CD4-positive, alpha-beta T cell treated with Interferon alpha-2 for 1 hour (primary cell): Measurements from ENCODE around the gene TMEM101.
A peak's percentile ranks its signal among the peaks of the same experiment; 100 is the strongest.
"Not testable (repeated sequence)": the region's sequence is repeated elsewhere in the genome, so short reads cannot be mapped to it uniquely, and the experiment has no call there.

Source experiments
- DNase-seq, 2 donors: peaks; one replicate each; pipeline ENCODE4 v3.0.0-alpha.2; 2020 to 2022

The TMEM101 gene

DNA sequence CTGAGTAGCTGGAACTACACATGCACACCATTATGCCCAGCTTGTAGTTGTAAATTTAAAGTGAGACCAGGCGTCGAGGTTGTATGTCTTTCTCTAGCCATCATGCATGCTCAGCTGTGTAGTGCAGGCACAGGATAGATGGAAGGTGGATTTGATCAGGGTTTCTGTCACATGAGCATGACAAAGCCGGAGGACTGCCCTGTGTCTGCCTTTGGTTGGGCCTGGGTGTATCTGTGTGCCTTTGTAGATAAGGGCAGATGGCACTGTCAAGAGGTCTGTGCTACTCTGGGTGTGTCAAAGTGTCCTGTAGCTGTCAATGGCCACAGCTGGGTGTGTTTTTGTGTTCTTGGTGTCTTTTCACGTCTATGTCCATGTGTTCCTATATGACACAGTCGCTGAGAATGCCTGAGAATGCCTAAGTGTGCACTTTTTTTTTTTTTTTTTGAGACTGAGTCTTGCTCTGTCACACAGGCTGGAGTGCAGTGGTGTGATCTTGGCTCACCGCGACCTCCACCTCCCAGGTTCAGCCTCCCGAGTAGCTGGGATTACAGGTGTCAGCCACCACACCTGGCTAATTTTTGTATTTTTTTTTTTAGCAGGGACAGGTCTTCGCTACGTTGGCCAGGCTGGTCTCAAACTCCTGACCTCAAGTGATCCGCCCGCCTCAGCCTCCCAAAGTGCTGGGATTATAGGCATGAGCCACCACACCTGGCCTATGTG lies 14.5 kb downstream of the TMEM101 start:
- no peak for DNase-seq

DNA sequence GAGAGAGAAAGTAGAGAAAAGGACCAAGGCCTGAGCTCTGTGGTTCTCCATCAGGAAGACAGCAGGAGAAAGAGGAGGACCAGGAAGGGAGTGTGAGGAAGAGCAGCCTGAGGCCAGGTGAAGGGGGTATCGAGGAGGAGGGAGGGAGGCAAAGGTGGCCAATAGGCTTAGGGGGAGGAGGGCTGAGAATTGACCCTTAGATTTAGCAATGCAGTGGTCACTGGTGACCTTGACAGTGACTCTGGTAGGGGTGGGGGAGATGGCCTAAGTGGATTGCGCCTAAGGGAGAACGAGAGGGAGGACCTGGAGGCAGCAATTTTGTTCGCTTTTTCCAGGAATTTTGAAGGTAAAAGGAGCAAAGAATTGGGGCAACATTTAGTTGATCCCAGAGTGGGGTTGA lies 15.7 kb downstream of the TMEM101 start:
- no peak for DNase-seq

DNA sequence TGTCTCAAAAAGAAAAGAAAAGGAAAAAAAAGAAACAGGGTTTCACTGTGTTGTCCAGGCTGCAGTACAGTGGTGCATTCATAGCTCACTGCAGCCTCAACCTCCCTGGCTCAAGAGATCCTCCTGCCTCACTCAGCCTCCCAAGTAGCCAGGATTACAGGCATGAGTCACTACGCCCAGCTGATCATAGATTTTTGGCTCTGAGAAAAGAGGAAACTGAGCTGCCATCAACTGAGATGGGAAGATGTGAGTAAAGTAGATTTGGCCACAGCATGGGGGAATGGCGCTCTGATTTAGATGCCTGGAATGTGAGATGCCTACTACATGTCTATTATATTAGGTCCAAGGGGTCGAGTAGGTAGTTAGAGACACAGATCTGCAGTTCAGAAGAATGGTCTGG lies 16.2 kb downstream of the TMEM101 start:
- DNase-seq = no peak

DNA sequence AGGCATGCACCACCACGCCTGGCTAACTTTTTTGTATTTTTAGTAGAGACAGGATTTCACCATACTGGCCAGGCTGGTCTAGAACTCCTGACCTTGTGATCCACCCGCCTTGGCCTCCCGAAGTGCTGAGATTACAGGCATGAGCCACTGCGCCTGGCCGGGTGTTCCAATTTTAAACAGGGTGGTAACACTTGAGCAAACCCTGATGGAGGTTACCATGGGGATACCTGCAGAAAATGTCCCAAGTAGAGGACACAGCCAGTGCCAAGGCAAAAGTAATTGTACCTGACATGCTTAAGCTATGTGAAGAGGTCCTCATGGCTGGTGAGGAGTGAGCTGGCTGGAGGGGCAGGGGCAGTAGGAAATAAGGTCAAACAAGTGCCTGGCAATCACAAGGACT lies 17.6 kb downstream of the TMEM101 start:
- not testable (repeated sequence) for DNase-seq

DNA sequence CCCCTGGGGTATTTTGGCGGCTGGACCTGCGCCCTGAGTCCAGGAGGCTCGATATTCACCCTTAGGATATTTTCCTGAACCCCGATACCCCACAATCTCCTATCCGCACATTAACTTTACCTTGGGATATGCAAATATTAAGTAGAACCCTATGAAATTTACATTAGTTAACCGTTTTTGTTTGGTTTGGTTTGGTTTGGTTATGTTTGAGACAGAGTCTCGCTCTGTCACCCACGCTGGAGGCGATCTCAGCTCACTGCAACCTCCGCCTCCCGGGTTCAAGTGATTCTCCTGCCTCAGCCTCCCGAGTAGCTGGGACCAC lies 19.7 kb downstream of the TMEM101 start:
- no peak for DNase-seq

DNA sequence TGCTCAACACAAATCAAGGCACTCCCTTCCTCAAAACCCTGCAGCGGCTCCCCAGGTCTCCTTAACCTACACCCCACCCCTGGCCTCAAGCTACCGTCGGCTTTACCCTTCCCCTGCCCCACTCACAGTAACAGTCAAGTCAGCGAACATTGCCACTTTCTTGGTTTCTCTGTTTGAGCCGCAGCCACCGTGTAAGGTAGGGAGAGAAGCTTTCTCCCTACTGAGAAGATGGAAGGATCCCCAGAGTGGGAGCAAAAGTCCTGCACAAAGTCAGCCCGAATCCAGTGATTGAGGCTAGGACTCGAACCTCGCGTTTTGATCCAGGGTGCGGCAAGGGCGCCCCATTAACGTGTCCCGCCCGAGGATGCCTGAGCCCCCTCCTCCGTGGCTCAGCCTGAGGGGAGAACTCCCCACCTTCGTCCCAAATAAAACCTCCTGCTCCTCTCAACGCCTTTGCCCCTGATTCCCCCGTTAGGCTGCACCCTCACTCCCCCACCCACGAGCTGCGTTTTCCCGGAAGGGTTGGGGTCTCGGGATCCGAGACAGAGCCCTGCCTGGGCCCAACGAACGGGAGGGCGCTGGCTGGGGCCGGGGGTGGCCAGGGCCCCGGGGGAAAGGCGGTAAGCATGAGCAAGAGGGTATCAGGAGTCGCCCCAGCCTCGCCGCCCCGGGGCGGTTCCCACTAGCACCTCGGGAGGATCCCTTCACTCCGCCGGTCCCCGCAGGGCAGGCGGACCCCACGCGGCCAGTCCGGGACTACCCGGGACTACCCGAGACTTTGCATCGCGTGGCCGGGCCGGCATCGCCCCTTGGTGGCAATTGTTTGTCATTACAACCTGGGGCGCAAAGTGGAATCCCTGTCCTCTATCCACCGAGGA lies 20.3 kb downstream of the TMEM101 start:
- DNase-seq = peak; percentile 63 to 73

DNA sequence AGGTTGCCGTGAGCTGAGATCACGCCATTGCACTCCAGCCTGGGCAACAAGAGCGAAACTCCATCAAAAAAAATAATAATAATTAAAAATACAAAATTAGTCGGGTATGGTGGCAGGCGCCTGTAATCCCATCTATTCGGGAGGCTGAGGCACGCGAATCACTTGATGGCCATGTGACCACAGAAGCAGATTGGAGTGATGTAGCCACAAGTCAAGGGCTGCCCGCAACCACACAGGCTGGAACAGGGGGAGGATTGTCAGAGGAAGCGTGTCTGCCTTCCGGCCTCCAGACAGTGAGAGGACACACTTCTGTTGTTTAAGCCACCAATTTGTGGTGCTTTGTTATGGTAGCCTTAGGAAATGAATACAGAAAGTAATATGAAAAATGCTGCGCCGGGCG lies 22.1 kb downstream of the TMEM101 start:
- no peak for DNase-seq

DNA sequence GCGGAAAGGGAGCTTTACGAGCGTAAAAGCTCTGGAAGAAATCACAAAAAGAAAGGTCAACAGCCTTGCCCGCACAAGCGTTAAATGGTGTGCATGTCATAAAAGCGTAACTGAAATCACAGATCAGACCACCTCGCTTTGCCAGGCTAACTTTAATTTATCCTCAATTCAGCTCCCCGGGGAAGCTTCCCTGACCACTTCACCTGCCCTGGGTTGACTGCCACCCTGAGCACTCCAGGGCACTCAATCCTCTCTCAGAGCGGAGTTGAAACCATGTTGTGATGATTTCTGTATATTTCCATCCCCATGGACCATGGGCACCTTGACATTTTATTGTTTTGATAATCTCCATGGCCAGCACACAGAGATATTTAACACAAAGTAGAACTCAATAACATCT lies 26.5 kb downstream of the TMEM101 start:
- no peak for DNase-seq

DNA sequence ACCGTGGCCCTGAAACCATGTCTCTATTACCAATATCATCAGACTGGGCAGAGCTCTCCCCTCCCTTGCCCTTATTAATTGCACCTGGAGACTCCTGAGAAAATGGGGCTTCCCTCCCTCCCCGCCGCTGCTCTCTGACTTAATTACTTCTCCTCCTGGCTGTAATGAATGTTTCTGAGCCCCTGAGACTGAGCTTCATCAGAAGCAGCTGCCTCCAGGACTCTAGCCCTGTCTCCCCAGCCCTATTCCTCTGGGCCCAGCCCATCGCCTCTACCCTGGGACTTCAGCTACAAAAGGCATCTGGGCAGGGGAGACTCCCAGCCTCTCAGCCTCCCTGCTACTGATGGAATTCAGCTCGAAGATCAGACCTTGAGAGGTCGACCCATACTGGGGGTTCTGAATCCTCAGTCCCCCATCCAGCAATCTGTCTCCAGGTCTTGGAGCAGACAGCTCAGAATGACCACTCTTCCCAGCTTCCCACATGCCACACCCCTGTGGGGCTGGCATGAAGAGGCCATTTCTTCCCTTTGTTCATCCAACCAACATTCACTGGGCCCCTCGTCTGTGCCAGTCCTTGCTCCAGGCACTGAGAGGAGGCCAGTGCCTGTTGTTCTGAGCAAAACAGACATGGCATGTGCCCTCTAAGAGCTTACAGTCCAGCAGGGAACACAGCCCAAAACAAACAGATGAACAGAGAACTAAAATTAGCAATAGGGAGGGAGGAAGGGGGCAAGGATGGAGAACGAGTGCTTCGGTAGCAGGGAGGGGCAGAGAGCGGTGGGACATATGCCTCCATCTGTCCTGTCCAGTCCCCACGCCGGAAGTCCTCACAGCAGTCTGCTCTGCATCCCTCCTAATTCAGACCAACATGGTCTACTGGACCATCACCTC lies 27.4 kb downstream of the TMEM101 start:
- DNase-seq = no peak

DNA sequence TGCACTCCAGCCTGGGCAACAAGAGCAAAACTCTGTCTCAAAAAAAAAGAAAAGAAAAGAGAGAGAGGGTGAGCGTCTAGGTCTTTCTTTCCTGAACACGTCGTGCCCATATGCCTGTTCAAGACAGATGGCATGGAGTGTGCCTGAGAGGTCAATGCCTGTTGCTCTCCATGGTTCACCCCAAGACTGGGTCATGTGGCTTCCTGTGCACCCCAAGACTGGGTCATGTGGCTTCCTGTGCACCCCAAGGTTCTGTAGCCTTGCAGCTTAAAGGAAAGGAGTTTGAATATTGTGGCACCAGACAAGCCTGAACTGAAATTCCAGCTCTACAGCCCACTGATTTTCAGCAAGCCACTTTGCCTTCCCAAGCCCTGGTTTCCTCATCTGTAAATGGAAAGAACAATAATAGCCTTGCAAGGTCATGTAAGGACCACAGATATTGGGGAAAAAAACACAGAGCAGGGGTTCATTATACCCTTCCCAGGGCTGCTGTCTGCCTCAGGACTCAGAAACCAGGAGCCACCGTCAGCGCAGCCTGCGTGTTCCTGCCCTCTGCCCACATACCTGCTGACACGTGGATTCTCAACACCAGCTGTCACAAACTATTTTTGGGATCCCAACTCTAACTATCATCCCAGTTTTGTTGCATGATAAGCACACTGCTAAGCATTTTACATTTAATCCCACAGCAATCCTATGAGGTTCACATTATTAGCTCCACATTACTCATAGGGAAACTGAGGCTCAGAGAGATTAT lies 28.4 kb downstream of the TMEM101 start:
- no peak for DNase-seq

DNA sequence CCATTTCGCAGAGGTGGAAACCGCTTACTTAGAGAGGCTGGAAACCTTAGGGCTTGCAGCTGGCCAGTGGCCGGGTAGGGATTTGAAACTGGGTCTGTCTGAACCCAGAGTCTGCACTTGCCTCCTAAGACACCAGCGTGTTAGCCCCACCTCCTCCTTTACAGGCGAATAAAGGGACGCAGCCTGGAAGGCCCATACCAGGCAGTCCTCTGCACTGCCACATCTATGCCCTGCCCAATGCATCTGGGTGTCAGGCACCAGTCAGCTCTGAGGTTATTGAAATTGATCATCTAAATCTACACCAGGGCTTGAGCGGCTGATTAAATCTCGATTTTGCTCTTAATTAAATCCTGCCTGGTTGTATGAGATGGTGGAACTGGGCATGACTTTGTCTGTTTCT lies 30.2 kb downstream of the TMEM101 start:
- DNase-seq = no peak

DNA sequence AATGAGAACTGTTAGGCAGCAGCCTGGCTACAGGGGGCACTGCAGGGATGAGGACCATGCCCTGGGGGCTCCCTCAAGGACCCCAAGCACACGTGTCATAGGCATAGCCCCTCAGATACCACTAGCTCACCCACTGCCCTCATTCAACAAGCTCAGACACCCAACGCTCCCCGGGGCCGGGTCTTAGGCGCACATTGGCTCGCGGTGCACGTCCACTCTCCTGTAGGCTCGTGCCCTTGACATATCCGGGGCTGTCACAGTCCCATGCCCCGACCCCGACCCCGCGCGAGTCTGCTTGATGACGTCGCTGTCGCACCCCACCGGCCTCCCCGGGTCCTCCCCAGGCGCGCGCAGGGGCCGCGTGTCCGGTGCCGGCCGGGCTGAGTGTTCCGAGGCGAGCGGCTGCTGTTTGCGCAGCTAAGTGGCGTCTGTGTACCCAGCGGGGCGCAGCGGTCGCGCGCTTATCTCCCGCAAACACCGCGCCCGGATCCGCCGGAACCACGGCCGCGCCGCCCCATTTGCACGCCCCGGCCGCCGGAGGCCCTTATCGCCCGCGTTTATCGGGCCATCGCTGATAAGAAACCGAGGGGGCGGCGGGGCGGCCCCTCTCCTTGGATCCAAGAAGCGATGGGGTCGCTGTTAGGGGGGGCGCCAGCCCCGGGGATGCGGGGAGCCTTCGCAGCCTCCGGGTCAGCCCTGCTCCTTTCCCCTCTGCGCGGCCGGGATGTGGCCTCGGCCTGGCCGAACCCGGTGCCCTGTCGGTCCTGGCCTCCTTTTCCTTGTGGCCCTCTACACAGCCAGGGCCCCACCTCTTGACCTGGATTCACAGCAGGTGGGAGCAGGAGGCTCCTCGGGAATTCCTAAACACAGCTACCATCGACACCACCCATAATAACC lies 31.0 kb downstream of the TMEM101 start:
- DNase-seq = no peak

DNA sequence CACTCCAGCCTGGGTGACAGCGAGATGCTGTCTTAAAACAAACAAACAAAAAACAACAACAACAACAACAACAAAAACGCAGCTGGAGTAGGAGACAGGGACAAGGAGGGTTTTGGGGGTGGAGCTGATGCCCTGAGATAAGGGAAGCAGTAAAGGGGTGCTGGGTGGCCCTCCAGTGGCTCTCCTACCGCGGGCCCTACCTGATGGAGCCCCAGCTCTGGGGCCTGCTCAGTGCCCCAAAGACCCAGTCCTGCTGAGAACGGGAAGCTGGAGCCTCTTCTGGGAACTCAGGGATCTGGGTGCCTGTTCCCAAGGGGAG lies 31.6 kb downstream of the TMEM101 start:
- no peak for DNase-seq

DNA sequence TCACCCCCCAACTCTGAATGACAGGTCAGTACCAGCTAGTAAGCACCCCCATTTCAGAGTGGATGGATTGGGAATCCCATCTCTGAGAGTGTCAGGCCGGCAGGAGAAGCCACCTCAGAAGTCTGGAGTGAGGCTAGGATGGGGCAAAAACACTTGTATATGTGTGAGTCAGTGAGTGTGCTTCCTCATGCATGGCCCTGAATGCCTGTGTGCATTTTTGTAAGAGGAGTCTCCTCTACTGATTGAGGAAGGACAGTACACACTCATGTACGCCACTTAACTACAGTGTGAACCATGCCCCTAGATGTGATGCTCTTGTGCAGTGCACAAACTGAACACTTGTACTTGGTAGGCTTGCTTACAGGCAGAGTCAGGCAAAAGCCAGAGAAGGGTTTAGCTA lies 32.6 kb downstream of the TMEM101 start:
- no peak for DNase-seq

DNA sequence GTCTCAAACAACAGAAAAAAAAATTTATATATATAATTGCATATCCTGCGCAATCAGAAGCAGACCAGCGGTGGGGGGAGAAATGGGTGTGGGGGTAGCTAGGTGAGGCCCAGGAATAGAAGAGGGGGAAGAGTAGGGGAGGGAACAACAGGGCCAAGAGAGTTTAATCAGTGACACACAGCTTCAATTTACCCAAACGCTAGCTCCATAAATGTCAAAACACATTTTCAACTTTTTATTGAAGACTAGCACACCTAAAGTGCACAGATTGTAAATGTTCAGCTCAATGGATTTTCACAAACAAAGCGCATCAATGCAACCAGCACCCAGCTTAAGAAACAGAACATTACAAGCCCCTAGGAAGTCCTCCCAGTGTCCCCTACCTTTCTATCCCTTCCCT lies 35.1 kb downstream of the TMEM101 start:
- no peak for DNase-seq

DNA sequence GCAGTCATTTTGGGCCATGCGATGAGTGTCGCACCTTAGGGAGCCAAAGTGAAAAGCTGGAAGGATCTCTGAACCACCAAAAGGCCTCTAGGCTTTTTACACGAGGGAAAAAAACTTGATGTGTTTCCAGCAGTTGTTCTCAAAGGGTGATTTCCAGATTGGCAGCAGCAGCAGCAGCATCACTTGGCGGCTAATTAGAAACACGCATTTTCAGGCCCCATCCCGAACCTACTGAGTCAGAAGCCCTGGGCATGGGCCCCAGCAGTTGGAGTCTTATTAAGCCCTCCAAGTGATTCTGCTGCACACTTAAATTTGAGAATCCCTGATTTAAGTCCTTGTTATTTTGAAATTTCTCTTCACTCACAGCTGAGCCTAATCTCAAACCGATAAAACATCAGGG lies 35.8 kb downstream of the TMEM101 start:
- no peak for DNase-seq

DNA sequence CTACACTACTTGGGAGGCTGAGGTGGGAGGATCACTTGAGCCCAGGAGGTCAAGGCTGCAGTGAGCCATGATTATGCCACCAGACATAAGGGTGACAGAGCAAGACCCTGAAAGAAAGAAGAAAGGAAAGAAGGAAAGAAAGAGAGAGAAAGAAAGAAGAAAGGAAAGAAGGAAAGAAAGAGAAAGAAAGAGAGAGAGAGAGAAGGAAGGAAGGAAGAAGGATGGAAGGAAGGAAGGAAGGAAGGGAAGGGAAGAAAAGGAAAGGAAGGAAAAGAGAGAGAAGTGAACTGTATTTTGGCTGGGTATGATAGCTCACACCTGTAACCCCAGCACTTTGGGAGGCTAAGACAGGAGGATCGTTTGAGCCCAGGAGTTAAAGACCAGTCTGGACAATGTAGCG lies 36.7 kb downstream of the TMEM101 start:
- no peak for DNase-seq

DNA sequence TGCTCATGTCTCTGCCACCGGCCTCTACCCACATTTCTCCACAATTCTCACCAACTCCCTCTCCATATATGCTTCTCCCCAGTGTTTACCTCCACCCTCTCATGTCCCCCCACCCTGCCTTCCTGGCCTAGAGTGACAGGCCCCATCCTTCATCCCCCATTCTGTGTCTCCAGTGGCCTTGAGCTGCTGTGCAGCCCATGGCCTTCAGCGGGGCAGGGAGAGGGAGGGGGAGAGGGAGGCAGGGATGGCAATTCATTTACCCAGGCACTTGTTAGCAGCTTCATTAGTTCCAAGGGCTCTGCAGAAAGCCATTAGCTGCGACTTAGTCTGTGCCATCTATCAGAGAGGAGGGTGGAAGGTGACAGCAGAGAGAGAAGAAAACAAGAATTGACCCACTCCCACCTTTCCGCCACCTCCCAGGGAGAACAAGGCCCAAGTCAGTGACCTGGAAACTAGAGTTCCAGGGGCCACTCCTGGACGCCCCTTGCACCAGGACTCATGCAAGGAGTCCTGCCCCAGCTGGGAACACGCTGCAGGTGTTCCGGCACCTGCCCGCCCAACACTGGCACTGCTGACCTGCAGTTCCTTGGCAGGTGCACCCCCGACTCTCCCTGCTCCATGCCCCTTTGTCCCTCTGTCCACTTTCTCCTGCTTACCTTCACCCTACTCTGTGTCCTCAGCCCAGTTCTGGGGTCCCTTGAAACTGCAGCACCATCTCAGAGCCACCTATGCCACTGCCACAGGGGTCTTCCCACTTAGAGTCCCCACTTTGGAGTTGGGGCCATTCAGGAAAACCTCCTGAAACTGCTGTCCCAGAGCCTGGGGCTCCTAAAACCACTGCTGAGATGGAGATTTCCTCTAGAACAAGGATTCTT lies 37.6 kb downstream of the TMEM101 start:
- no peak for DNase-seq

DNA sequence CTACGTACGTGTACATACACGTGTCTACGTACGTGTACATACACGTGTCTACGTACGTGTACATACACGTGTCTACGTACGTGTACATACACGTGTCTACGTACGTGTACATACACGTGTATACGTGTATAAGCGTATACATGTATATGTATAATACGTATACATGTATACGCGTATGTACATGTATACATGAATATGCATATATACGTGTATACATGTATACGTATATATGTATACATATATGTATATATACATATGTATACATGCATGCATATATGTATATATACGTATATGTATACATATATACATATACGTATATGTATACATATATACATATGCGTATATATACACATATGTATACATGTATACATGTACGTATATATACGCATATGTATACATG lies 38.9 kb downstream of the TMEM101 start:
- no peak for DNase-seq

DNA sequence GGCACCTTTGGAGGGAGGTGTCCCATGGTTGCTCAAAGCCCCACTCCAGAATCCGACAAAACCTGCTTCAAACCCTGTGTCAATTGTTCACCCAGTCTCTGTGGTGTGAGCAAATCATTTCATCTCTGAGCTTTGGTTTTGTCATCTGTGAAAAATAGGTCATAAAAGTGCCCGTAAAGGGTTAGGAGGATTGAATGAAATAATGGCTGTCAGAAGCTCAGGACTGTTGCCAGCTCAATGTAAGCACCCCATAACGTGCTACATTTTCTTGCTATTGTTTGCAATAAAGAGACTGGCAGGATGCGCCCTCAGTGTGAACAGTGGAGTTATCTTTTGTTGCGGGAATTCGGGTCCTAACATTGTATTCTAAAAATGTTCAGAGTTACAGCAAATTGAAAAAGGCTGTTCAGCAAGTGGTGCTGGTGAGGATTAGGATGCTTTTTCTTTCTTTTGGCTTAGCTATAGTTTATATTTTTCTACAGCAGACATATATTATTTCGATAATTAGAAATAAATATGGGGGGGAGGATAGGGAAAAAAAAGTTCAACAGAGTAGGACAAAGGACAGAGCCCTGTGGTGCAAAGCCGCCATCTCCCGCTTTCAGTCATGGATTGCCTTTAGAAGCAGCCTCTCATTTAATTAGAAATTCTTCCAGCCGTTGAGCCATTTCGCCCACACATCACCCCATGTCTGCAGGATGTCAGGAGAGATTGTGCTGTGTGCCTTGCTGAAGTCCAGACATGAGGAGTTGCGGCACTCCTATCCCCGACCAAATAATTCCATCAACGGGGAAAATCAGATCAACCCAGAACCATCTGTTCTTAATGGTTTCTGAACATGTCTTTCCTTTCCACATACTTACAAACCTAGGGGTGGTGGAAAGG lies 40.1 kb downstream of the TMEM101 start:
- DNase-seq = no peak
